Neutrophil (primary cell): ENCODE measurements around the gene EMILIN2.
A peak's percentile ranks its signal among the peaks of the same experiment; 100 is the strongest.

Experiments used
- H3K27ac ChIP-seq: fragments of 200-600 bp; sonication (generic); 2 replicates; pipeline ENCODE4 v1.5.1; 2016; ENCODE audit warnings: mild to moderate bottlenecking, moderate library complexity
- H3K27me3 ChIP-seq: fragments of 200-600 bp; sonication (generic); 2 replicates; pipeline ENCODE4 v1.6.0; 2016; ENCODE audit warnings: mild to moderate bottlenecking
- H3K36me3 ChIP-seq: fragments of 200-600 bp; sonication (generic); 2 replicates; pipeline ENCODE4 v1.5.1; 2017
- H3K4me1 ChIP-seq, 2 experiments: fragments of 200-600 bp in 1 of 2; sonication (generic) in 1 of 2; 1 replicate in 1 of 2; 2 replicates in 1 of 2; pipeline versions ENCODE4 v1.5.1 to v1.6.1; 2013 to 2016; ENCODE audit warnings: low read depth in 1 of 2, low read length in 1 of 2, mild to moderate bottlenecking in 1 of 2, moderate library complexity in 1 of 2; ENCODE audit not compliant: control insufficient read depth in 1 of 2, insufficient read depth in 1 of 2
- H3K4me3 ChIP-seq, 2 experiments: fragments of 200-600 bp in 1 of 2; sonication (generic) in 1 of 2; 1 replicate in 1 of 2; 2 replicates in 1 of 2; pipeline ENCODE4 v1.5.1; 2013 to 2016; ENCODE audit warnings: low read depth in 1 of 2, low read length in 1 of 2, mild to moderate bottlenecking in 1 of 2, moderate library complexity in 1 of 2
- H3K9me3 ChIP-seq: fragments of 200-600 bp; sonication (generic); 2 replicates; pipeline ENCODE4 v1.5.1; 2016
- TF ChIP-seq, protein P1 (sequence below): fragments of 200-600 bp; sonication (generic); IDR thresholded peaks from 2 replicates; pipeline ENCODE4 v1.5.1; 2016; ENCODE audit warnings: antibody characterized with exemption

EMILIN2 gene

DNA sequence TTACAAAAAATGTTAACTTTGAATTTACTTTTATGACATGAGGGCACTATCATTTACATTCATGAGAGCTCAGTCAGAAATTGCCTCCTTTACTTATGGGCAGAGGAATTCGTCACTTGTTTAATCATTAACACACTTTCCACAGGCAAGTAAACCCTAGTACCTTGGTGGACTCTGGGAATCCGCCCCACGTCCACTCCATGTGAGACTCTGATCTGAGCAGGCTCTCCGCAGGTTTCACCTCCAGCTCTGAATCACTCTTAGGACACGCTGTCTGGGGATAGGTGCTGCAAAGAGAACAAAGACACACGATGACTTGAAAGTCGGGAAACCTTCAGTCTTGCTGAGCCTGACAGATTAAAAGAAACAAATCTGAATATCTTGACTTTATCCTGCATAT is 92.5 kb downstream of the EMILIN2 start:
- TF ChIP-seq, protein P1, sequence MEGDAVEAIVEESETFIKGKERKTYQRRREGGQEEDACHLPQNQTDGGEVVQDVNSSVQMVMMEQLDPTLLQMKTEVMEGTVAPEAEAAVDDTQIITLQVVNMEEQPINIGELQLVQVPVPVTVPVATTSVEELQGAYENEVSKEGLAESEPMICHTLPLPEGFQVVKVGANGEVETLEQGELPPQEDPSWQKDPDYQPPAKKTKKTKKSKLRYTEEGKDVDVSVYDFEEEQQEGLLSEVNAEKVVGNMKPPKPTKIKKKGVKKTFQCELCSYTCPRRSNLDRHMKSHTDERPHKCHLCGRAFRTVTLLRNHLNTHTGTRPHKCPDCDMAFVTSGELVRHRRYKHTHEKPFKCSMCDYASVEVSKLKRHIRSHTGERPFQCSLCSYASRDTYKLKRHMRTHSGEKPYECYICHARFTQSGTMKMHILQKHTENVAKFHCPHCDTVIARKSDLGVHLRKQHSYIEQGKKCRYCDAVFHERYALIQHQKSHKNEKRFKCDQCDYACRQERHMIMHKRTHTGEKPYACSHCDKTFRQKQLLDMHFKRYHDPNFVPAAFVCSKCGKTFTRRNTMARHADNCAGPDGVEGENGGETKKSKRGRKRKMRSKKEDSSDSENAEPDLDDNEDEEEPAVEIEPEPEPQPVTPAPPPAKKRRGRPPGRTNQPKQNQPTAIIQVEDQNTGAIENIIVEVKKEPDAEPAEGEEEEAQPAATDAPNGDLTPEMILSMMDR = no peak
- H3K27me3 ChIP-seq = no peaks in the 10 kb centered on the region
- no peak overlapping the region for H3K27ac ChIP-seq
- no peak overlapping the region for H3K4me3 ChIP-seq
- no peaks in the 10 kb centered on the region for H3K4me1 ChIP-seq
- H3K9me3 ChIP-seq = no peaks in the 10 kb centered on the region
- H3K36me3 ChIP-seq = peaks cover 59% of the 10 kb centered on the region

- H3K27ac ChIP-seq = no peak overlapping the region
- no peaks in the 10 kb centered on the region for H3K27me3 ChIP-seq
- H3K9me3 ChIP-seq = no peaks in the 10 kb centered on the region
- H3K36me3 ChIP-seq = peaks cover 67% of the 10 kb centered on the region
- TF ChIP-seq, protein P1 = no peak
- no peaks in the 10 kb centered on the region for H3K4me1 ChIP-seq
- H3K4me3 ChIP-seq = no peak overlapping the region
Observed at GRCh38 chr18:2948038-2948437, 101.2 kb downstream of the EMILIN2 start.

- peaks cover 91% of the 10 kb centered on the region for H3K36me3 ChIP-seq
- no peak overlapping the region for H3K27ac ChIP-seq
- H3K9me3 ChIP-seq = no peaks in the 10 kb centered on the region
- no peaks in the 10 kb centered on the region for H3K4me1 ChIP-seq
- TF ChIP-seq, protein P1 = no peak
- no peaks in the 10 kb centered on the region for H3K27me3 ChIP-seq
- no peak overlapping the region for H3K4me3 ChIP-seq
Observed at GRCh38 chr18:2952605-2953004, 105.8 kb downstream of the EMILIN2 start.

DNA sequence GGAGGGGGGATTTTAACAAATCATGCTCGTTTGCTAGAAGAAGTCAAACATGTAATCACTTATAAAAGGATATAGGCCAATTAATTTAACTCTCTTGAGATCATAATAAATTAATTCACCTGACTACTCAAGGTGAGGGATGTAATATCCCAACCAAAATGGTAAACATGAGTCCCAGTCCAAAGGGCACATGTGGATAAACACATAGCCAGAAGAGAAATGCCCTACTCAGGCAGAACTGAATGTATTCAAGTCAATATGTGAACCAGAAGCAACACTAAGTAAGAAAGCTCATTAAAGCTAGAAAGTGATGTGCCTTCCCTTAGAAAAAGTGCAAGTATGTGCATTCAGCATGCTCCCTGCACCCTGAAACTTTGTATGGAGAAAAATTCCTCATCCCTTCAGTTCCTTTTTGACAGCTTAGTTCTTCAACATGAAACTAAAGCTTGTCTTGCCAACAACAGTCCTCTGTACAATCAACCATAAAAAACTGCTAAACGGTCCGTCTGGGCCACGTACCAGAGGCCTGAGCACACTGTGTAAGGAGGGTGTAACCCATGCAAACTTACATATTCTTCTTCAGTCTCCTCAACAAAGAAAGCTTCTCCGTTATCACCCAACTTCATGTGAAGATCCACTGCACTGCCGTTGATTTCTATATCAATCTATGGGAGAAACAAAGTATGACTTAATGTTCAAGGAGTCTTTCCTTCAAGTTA is 107.3 kb downstream of the EMILIN2 start:
- TF ChIP-seq, protein P1 = no peak
- no peaks in the 10 kb centered on the region for H3K9me3 ChIP-seq
- peak overlapping the region; percentile 6 for H3K27ac ChIP-seq
- H3K36me3 ChIP-seq = peaks cover 84% of the 10 kb centered on the region
- H3K4me1 ChIP-seq = peaks cover 9 to 10% of the 10 kb centered on the region in 2 experiments
- no peaks in the 10 kb centered on the region for H3K27me3 ChIP-seq
- no peak overlapping the region for H3K4me3 ChIP-seq

DNA sequence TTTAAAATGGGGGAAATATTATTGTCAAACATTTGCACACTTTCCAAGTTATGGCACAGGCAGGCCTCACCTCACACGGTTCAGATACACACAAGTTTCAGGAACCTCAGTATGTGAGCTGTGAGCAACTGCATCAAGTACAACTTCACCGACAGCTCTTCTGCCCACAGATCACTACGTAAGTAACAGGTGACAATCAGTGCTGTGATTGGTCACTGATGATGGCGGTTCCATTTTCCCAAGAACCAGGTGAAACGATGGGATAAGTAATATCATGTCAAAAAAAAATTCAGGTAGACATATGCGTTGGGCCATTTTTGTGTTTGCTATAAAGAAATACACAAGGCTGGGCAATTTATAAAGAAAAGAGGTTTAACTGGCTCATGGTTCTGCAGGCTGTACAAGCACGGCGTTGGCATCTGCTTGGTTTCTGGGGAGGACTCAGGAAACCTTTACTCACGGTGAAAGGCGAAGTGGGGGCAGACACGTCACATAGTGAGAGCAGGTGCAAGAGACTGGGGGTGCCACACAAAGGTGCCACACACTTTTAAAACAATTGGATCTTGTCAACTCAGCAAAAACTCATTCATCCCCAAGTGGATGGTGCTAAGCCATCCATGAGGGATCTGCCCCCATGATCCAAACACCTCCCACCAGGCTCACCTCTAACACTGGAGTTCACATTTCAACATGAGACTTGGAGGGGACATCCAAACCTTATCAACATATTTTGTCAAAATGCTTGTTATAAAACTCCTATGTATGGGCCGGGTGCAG is 108.3 kb downstream of the EMILIN2 start:
- no peaks in the 10 kb centered on the region for H3K9me3 ChIP-seq
- no peak overlapping the region for H3K27ac ChIP-seq
- peaks cover 74% of the 10 kb centered on the region for H3K36me3 ChIP-seq
- H3K4me3 ChIP-seq = no peak overlapping the region
- H3K27me3 ChIP-seq = no peaks in the 10 kb centered on the region
- TF ChIP-seq, protein P1 = no peak
- peaks cover 18 to 20% of the 10 kb centered on the region in 2 experiments for H3K4me1 ChIP-seq
